K562 (cell line): ENCODE data around the gene EXOSC1. TPM values are rescaled to one million over a fixed set of nuclear protein-coding genes. Genes with fewer than 3 reads are reported as not detected.

Source experiments
- ARID3A ChIP-seq: IDR thresholded peaks from 2 replicates; pipeline ENCODE4 v1.6.1; 2012; ENCODE audit warnings: low read depth, low read length, improper control_type of control experiment, borderline replicate concordance
- CREM ChIP-seq: IDR thresholded peaks from 2 replicates; pipeline ENCODE4 v1.6.1; 2014; ENCODE audit warnings: antibody characterized with exemption, low read depth
- DIDO1 ChIP-seq: fragments of 450-650 bp; IDR thresholded peaks from 2 replicates; pipeline ENCODE4 v1.6.1; 2016; ENCODE audit warnings: low read depth, missing biosample characterization, missing genetic modification characterization
- EP400 ChIP-seq: fragments of 450-650 bp; IDR thresholded peaks from 2 replicates; pipeline ENCODE4 v1.6.1; 2017; ENCODE audit warnings: antibody characterized with exemption, mild to moderate bottlenecking, moderate library complexity
- HLTF ChIP-seq: fragments of 450-650 bp; IDR thresholded peaks from 2 replicates; pipeline ENCODE4 v1.6.1; 2016
- KLF6 ChIP-seq: fragments of 250-450 bp; sonication (Bioruptor Pico); IDR thresholded peaks from 2 replicates; pipeline ENCODE4 v1.4.0; 2020; ENCODE audit warnings: mild to moderate bottlenecking, moderate library complexity, borderline replicate concordance
- NR2C2 ChIP-seq, 2 experiments: fragments of 200-800 bp in 1 of 2; sonication (Bioruptor generic) in 1 of 2; sonication (generic) in 1 of 2; formaldehyde crosslinking in 1 of 2; IDR thresholded peaks; 2 replicates each; pipeline versions ENCODE4 v1.6.1 to v1.8.0; 2016 to 2022; ENCODE audit warnings: mild to moderate bottlenecking in 1 of 2, missing compliant biosample characterization in 1 of 2, missing genetic modification characterization in 1 of 2, missing genetic modification reagents in 1 of 2
- PML ChIP-seq: IDR thresholded peaks from 2 replicates; pipeline ENCODE4 v1.6.1; 2012; ENCODE audit warnings: low read length, inconsistent platforms
- POLR2AphosphoS5 ChIP-seq: IDR thresholded peaks from 2 replicates; pipeline ENCODE4 v1.6.1; 2011; ENCODE audit warnings: mild to moderate bottlenecking, low read depth, low read length, moderate library complexity; ENCODE audit not compliant: control insufficient read depth, insufficient read depth
- RAD21 ChIP-seq, 2 experiments: fragments of 250-450 bp in 1 of 2; fragments of 450-650 bp in 1 of 2; sonication (Bioruptor Pico) in 1 of 2; formaldehyde crosslinking in 1 of 2; IDR thresholded peaks in 1 of 2; conservative IDR thresholded peaks in 1 of 2; 2 replicates each; pipeline versions ENCODE4 v1.4.0 to v1.8.0; 2020 to 2022; ENCODE audit warnings: mild to moderate bottlenecking in 2 of 2, moderate library complexity in 1 of 2
- SMARCA4 ChIP-seq: fragments of 450-650 bp; IDR thresholded peaks from 2 replicates; pipeline ENCODE4 v1.6.1; 2016
- TEAD4 ChIP-seq, 2 experiments: sonication (generic) in 1 of 2; formaldehyde crosslinking in 1 of 2; IDR thresholded peaks; 2 replicates each; pipeline versions ENCODE4 v1.6.1 to v1.8.0; 2012 to 2022; ENCODE audit warnings: borderline replicate concordance in 1 of 2, inconsistent platforms in 1 of 2, low read length in 1 of 2, mild to moderate bottlenecking in 1 of 2, missing genetic modification reagents in 1 of 2
- ZBTB34 ChIP-seq: fragments of 250-450 bp; sonication (Bioruptor Pico); IDR thresholded peaks from 2 replicates; pipeline ENCODE4 v1.8.0; 2021; ENCODE audit warnings: mild to moderate bottlenecking, moderate library complexity
- ZNF830 ChIP-seq: fragments of 250-450 bp; sonication (Bioruptor Pico); IDR thresholded peaks from 2 replicates; pipeline ENCODE4 v1.5.0; 2021; ENCODE audit warnings: mild to moderate bottlenecking
- polyA plus RNA-seq, 8 experiments: library from polyadenylated mRNA; depleted of rRNA in 4 of 8; stranded (reverse) in 5 of 8; unstranded in 3 of 8; fragments of >200 nt; fragmentation: Nextera tagmentation in 2 of 8; fragmentation: Illumina TruSeq in 1 of 8; extraction: Ambion mirVana in 2 of 8; extraction: Trizol in 1 of 8; gene quantifications; 2 replicates each; pipeline versions ENCODE4 v1.2.1 to v1.2.3, GENCODE V29; 2011 to 2014; ENCODE audit warnings: inconsistent platforms in 1 of 8, missing spikeins in 1 of 8
- total RNA-seq, 7 experiments: library from RNA; depleted of rRNA in 6 of 7; stranded (reverse); fragments of >200 nt in 6 of 7; fragmentation: Illumina TruSeq in 2 of 7; extraction: Trizol in 2 of 7; gene quantifications; 2 replicates each; pipeline versions ENCODE4 v1.2.1 to v1.2.3, GENCODE V29; 2011 to 2021; ENCODE audit warnings: low replicate concordance in 1 of 7
- TF ChIP-seq, protein P1 (sequence below): fragments of 450-650 bp; formaldehyde crosslinking; IDR thresholded peaks from 2 replicates; pipeline ENCODE4 v1.4.0; 2020; ENCODE audit warnings: mild to moderate bottlenecking, moderate library complexity
- TF ChIP-seq, protein P2 (sequence below): sonication (generic); formaldehyde crosslinking; IDR thresholded peaks from 2 replicates; pipeline ENCODE4 v1.9.0; 2022; ENCODE audit warnings: mild to moderate bottlenecking, missing genetic modification reagents
- TF ChIP-seq, protein P3 (sequence below): IDR thresholded peaks from 3 replicates; pipeline ENCODE4 v1.6.1; 2011; ENCODE audit warnings: borderline replicate concordance, mild to moderate bottlenecking; ENCODE audit not compliant: insufficient read length, insufficient read depth
- TF ChIP-seq, protein P4 (sequence below), 3 experiments: fragments of 200-800 bp in 1 of 3; sonication (Bioruptor generic) in 1 of 3; sonication (generic) in 1 of 3; formaldehyde crosslinking in 1 of 3; IDR thresholded peaks; 2 replicates each; pipeline versions ENCODE4 v1.6.1 to v1.8.0; 2016 to 2022; ENCODE audit warnings: mild to moderate bottlenecking in 2 of 3, missing compliant biosample characterization in 2 of 3, missing genetic modification characterization in 2 of 3, missing genetic modification reagents in 1 of 3

The EXOSC1 gene
- total and polyA plus RNA-seq, 9 of the 15 experiments (the other 6 are each of a cell fraction or from before 2014, with no cell fraction given), result 44.3 to 117 (median 67.0) TPM

- TF ChIP-seq ARID3A, result no peak
- no peak for TF ChIP-seq HLTF
- TF ChIP-seq, protein P1, sequence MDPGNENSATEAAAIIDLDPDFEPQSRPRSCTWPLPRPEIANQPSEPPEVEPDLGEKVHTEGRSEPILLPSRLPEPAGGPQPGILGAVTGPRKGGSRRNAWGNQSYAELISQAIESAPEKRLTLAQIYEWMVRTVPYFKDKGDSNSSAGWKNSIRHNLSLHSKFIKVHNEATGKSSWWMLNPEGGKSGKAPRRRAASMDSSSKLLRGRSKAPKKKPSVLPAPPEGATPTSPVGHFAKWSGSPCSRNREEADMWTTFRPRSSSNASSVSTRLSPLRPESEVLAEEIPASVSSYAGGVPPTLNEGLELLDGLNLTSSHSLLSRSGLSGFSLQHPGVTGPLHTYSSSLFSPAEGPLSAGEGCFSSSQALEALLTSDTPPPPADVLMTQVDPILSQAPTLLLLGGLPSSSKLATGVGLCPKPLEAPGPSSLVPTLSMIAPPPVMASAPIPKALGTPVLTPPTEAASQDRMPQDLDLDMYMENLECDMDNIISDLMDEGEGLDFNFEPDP, result no peak
- TF ChIP-seq ZBTB34 (CRISPR knock-in tag), result no peak
- TF ChIP-seq CREM, result peak; percentile 67
- TF ChIP-seq TEAD4 (IDR thresholded peaks at IDR 0.05; ENCODE audit: low read length), result no peak
- no peak for TF ChIP-seq TEAD4 (CRISPR knock-in tag; IDR thresholded peaks at IDR 0.05; ENCODE audit: borderline replicate concordance)
- TF ChIP-seq, protein P2, sequence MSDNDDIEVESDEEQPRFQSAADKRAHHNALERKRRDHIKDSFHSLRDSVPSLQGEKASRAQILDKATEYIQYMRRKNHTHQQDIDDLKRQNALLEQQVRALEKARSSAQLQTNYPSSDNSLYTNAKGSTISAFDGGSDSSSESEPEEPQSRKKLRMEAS (CRISPR knock-in tag), result peak; percentile 76
- TF ChIP-seq POLR2AphosphoS5, result peak; percentile 35; the same call in 1 of the 2 replicates
- TF ChIP-seq ZNF830, result no peak
- TF ChIP-seq DIDO1, result no peak
- TF ChIP-seq NR2C2 (CRISPR knock-in tag; IDR thresholded peaks at IDR 0.05), result no peak
- peak; percentile 73 for TF ChIP-seq NR2C2 (tag; IDR thresholded peaks at IDR 0.05)
- TF ChIP-seq, protein P3, sequence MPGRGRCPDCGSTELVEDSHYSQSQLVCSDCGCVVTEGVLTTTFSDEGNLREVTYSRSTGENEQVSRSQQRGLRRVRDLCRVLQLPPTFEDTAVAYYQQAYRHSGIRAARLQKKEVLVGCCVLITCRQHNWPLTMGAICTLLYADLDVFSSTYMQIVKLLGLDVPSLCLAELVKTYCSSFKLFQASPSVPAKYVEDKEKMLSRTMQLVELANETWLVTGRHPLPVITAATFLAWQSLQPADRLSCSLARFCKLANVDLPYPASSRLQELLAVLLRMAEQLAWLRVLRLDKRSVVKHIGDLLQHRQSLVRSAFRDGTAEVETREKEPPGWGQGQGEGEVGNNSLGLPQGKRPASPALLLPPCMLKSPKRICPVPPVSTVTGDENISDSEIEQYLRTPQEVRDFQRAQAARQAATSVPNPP, result no peak
- no peak for TF ChIP-seq PML
- no peak for TF ChIP-seq KLF6 (CRISPR knock-in tag)
- no peak for TF ChIP-seq RAD21 (CRISPR knock-in tag; conservative IDR thresholded peaks at IDR 0.05 in 1 of 2, IDR thresholded peaks at IDR 0.05 in 1 of 2)
- TF ChIP-seq, protein P4, sequence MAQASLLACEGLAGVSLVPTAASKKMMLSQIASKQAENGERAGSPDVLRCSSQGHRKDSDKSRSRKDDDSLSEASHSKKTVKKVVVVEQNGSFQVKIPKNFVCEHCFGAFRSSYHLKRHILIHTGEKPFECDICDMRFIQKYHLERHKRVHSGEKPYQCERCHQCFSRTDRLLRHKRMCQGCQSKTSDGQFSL (CRISPR knock-in tag; IDR thresholded peaks at IDR 0.05), result no peak
- TF ChIP-seq, protein P4 (tag; IDR thresholded peaks at IDR 0.05), result no peak
- no peak for TF ChIP-seq SMARCA4
- peak; percentile 74 for TF ChIP-seq EP400
Measured at GRCh38 chr10:97445722-97446639, at the start of gene EXOSC1, which contains the start of gene ZDHHC16 (continued).
